ENCODE data around the gene RABAC1. TPM values are rescaled to one million over a fixed set of nuclear protein-coding genes. Genes with fewer than 3 reads are reported as not detected.
A peak's percentile ranks its signal among the peaks of the same experiment; 100 is the strongest.
"Not testable (repeated sequence)": the region's sequence is repeated elsewhere in the genome, so short reads cannot be mapped to it uniquely, and the experiment has no call there.

The RABAC1 gene
- total RNA-seq, 1 donor from 2014 or later, result 41.3 TPM

DNA sequence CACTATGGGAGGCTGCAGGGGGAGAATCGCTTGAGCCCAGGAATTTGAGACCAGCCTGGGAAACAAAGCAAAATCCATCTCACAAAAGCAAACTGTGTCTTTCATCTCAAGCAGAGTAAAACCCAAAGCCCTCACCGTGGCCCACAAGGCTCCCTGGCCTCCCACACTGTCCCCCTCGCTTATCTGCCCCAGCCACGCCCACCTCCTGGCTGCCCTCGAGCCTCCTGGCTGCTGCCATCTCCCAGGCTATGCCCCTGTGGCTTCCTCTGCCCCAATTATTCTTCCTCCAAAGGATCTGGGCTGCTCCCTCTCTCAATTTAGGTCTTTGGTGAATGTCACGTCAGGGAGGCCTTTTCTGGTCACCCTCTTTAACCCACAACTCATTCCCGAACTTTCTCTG lies 3.6 kb downstream of the RABAC1 start:
- Mint-ChIP-seq H3K27ac (no peak overlapping the region), H3K9me3 (no peaks in the 10 kb centered on the region), H3K27me3 (ENCODE audit: insufficient read depth) (no peaks in the 10 kb centered on the region), H3K36me3 (ENCODE audit: low read depth) (no peaks in the 10 kb centered on the region), H3K4me1 (ENCODE audit: low read depth) (peaks cover 26% of the 10 kb centered on the region), H3K4me3 (no peak overlapping the region)
- DNase-seq (ENCODE audit: low spot score), result no peak
- intact Hi-C loops (cut with micrococcal nuclease), result no loop called here

GRCh38 chr19:41951686-41952172 lies 7.4 kb downstream of the RABAC1 start:
- Mint-ChIP-seq H3K9me3 (no peaks in the 10 kb centered on the region), H3K27ac (no peak overlapping the region), H3K27me3 (ENCODE audit: insufficient read depth) (no peaks in the 10 kb centered on the region), H3K4me1 (ENCODE audit: low read depth) (peaks cover 26% of the 10 kb centered on the region), H3K4me3 (no peak overlapping the region), H3K36me3 (ENCODE audit: low read depth) (peaks cover 3% of the 10 kb centered on the region)
- DNase-seq (ENCODE audit: low spot score), result peak; percentile 75
- intact Hi-C loops (cut with micrococcal nuclease), result loop anchor here (1.0 kb wide), 4 partner anchors 16 to 158 kb away; partner anchors contain the start of gene RPS19

- no peaks in the 10 kb centered on the region for H3K9me3 Mint-ChIP-seq
- H3K27ac Mint-ChIP-seq, result peak overlapping the region; percentile 89
- DNase-seq (ENCODE audit: low spot score), result no peak
- H3K27me3 Mint-ChIP-seq (ENCODE audit: insufficient read depth), result no peaks in the 10 kb centered on the region
- H3K4me3 Mint-ChIP-seq, result peak overlapping the region; percentile 35
- intact Hi-C loops (cut with micrococcal nuclease), result loop anchor here (10.0 kb wide), 1 partner anchor 402 kb away; no protein-coding TSS in a partner anchor
- peaks cover 56% of the 10 kb centered on the region for H3K4me1 Mint-ChIP-seq (ENCODE audit: low read depth)
- H3K36me3 Mint-ChIP-seq (ENCODE audit: low read depth), result peaks cover 6% of the 10 kb centered on the region
Measured at GRCh38 chr19:41947091-41947490, 12.0 kb downstream of the RABAC1 start.

DNA sequence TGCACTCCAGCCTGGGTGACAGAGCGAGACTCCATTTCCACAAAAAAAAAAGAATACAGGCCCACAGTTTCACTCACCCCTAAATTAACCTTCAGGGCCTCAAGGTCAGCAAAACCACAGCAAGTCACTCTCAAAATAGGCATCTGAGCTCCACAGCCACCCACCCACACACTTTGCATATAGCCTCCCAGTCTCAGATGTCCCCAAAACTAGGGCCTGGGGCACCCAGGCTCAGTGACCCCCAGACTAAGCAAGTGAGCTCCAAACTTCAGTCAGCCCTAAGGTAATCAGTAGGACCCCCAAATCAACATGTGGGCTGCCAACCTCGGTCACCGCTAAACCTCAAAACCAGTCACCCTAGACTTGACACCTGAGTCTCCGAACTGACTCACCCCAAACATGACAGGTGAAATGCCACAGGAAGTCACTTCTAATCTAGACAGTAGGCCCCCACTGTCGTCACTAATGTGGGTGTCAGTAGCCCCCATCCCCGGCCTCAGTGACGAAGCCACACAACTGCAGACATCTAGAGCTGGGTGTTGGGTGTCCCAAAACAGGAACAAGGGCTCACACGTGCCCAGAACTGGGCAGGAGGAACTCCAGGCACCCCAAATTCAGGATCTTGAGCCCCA lies 13.9 kb downstream of the RABAC1 start:
- intact Hi-C loops (cut with micrococcal nuclease), result loop anchor here (1.0 to 10.0 kb wide), 5 partner anchors 14 to 400 kb away; partner anchors contain the start of gene RABAC1
- H3K27ac Mint-ChIP-seq, result peak overlapping the region; percentile 94
- H3K9me3 Mint-ChIP-seq, result no peaks in the 10 kb centered on the region
- peaks cover 54% of the 10 kb centered on the region for H3K4me1 Mint-ChIP-seq (ENCODE audit: low read depth)
- H3K27me3 Mint-ChIP-seq (ENCODE audit: insufficient read depth), result peaks cover 7% of the 10 kb centered on the region
- peaks cover 6% of the 10 kb centered on the region for H3K36me3 Mint-ChIP-seq (ENCODE audit: low read depth)
- DNase-seq (ENCODE audit: low spot score), result peak; percentile 70
- H3K4me3 Mint-ChIP-seq, result peak overlapping the region; percentile 71

GRCh38 chr19:41944336-41944735 lies 14.8 kb downstream of the RABAC1 start:
- no peaks in the 10 kb centered on the region for H3K9me3 Mint-ChIP-seq
- H3K4me3 Mint-ChIP-seq, result no peak overlapping the region
- H3K27me3 Mint-ChIP-seq (ENCODE audit: insufficient read depth), result peaks cover 7% of the 10 kb centered on the region
- H3K4me1 Mint-ChIP-seq (ENCODE audit: low read depth), result peaks cover 54% of the 10 kb centered on the region
- H3K36me3 Mint-ChIP-seq (ENCODE audit: low read depth), result peaks cover 6% of the 10 kb centered on the region
- intact Hi-C loops (cut with micrococcal nuclease), result loop anchor here (2.0 to 10.0 kb wide), 2 partner anchors 14 to 400 kb away; partner anchors contain the start of gene RABAC1
- H3K27ac Mint-ChIP-seq, result peak overlapping the region; percentile 51
- no peak for DNase-seq (ENCODE audit: low spot score)

DNA sequence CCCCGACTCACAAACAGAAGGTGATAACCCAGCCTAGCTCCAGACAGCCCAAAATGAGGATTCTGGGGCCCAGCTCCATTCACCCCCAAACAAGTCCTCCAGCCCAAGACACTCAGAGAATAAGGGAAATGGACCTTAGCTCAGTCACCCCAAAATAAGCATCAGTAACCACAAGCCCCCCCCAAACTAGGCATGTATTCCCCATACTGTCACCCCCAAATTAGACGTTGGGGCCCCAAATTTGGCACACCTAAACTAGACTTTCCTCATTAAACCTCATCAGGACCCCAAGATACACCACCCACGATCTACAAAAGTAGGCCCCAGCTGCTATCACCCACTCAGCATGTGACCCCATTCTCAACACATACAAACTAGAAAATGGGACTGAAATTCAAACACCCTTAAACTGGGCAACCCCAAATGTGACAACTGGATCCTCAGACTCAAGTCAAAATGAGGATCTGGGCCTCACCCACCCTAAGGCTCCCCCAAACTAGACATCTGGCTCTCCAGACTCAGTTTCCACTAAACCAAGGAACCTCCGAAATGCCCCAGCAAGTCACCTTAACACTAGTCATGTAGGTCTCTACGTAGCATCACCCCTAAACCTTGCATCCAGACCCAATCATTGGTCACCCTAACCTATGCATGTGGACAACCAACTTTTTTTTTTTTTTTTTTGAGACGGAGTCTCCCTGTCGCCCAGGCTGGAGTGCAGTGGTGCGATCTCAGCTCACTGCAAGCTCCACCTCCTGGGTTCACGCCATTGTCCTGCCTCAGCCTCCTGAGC lies 17.5 kb downstream of the RABAC1 start:
- intact Hi-C loops (cut with micrococcal nuclease), result loop anchor here (10.0 kb wide), 1 partner anchor 397 kb away; no protein-coding TSS in a partner anchor
- H3K4me3 Mint-ChIP-seq, result peak overlapping the region; percentile 64
- no peaks in the 10 kb centered on the region for H3K9me3 Mint-ChIP-seq
- peaks cover 10% of the 10 kb centered on the region for H3K27me3 Mint-ChIP-seq (ENCODE audit: insufficient read depth)
- peaks cover 44% of the 10 kb centered on the region for H3K4me1 Mint-ChIP-seq (ENCODE audit: low read depth)
- no peak for DNase-seq (ENCODE audit: low spot score)
- peak overlapping the region; percentile 70 for H3K27ac Mint-ChIP-seq
- peaks cover 3% of the 10 kb centered on the region for H3K36me3 Mint-ChIP-seq (ENCODE audit: low read depth)

DNA sequence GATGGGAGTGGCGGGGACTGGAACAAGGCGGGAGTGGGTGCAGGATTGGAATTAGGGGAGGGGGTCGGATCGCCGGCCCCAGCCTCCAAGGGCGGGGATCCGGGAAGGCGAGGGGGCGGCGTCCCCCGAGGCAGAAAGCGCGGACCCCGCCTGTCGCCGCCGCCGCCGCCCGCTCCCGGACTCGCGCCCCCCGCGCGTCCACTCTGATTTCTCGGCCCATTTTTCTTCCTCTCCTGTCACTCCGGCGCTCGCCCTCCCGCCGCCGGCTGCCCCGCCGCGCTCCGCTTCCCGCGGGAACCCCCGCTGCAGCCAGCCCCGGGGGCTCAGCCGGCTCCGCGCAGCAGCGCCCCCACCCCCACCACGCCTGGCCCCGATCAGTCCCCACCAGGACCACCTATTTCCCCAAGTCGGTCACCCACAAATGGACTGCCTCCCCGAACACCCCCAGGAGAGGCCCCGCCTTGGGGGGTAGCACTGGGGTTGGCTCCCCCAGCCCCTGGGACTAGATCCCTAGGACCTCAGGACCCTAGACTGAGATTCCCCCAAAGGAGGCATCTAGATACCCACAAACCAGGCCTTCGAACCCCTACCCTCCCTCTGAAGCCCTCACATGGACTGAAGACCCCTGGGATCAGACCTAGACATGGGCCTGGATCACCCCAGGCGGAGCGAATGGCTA lies 18.3 kb downstream of the RABAC1 start:
- no peak for DNase-seq (ENCODE audit: low spot score)
- Mint-ChIP-seq H3K9me3 (no peaks in the 10 kb centered on the region), H3K4me1 (ENCODE audit: low read depth) (peaks cover 46% of the 10 kb centered on the region), H3K27me3 (ENCODE audit: insufficient read depth) (peaks cover 13% of the 10 kb centered on the region), H3K27ac (peak overlapping the region; percentile 83), H3K36me3 (ENCODE audit: low read depth) (peaks cover 3% of the 10 kb centered on the region), H3K4me3 (peak overlapping the region; percentile 85)
- intact Hi-C loops (cut with micrococcal nuclease), result loop anchor here (10.0 kb wide), 1 partner anchor 396 kb away; no protein-coding TSS in a partner anchor

DNA sequence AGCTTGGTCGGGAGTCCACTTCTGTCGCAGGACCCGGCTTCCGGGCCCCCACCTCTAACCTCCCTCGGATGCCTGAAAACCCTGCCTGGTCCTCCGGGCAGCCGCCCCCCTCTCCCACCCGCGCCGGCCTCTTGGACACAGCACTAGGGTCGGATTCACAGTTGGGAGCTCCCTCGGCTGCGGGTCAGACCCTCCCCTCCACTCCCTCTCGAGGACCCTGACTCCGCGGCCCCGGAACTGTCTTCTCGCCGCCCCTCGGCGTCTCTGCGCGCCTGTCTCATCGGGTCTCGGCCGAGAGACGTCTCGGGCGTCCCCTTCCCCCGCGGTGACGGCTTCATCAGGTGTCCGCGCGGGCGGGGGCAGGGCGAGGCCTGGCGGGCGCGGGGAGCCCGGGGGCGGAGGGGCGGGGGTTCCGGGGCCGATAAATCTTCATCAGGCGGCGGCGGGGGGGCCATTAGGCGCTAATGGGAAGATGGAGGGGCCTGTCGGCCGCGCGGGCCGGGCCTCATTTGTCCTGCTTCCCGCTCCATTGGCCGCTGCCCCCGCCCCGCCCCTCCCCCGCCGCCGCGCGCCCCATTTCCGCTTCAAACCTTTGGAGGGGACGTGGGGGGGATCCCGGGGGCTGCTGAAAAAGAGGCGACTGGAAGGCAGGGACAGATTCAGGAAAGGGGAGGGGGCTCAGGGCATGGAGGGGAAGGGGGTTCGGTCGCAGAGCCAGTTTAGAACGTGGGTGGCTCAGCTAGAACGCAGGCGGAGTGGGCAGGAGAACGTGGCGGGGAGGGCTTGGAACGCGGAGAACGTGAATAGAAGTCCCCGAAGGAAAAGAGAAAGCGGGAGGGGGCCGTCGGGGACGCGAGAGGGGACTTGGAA lies 19.0 kb downstream of the RABAC1 start:
- peak overlapping the region; percentile 85 for H3K4me3 Mint-ChIP-seq
- no peaks in the 10 kb centered on the region for H3K9me3 Mint-ChIP-seq
- H3K36me3 Mint-ChIP-seq (ENCODE audit: low read depth), result peaks cover 3% of the 10 kb centered on the region
- peaks cover 16% of the 10 kb centered on the region for H3K27me3 Mint-ChIP-seq (ENCODE audit: insufficient read depth)
- H3K27ac Mint-ChIP-seq, result peak overlapping the region; percentile 83
- no peak for DNase-seq (ENCODE audit: low spot score)
- peaks cover 43% of the 10 kb centered on the region for H3K4me1 Mint-ChIP-seq (ENCODE audit: low read depth)
- intact Hi-C loops (cut with micrococcal nuclease), result loop anchor here (10.0 kb wide), 1 partner anchor 395 kb away; no protein-coding TSS in a partner anchor

DNA sequence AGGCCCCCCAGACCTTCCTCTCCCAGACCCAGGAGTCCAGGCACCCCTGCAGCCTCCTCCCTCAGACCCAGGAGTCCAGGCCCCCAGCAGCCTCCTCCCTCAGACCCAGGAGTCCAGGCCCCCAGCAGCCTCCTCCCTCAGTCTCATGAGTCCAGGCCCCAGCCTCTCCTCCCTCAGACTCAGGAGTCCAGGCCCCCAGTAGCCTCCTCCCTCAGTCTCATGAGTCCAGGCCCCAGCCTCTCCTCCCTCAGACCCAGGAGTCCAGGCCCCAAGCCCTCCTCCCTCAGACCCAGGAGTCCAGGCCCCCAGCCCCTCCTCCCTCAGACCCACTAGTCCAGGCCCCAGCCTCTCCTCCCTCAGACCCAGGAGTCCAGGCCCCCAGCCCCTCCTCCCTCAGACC lies 19.9 kb downstream of the RABAC1 start:
- intact Hi-C loops (cut with micrococcal nuclease); H3K9me3 Mint-ChIP-seq; DNase-seq (ENCODE audit: low spot score); H3K27ac Mint-ChIP-seq; H3K36me3 Mint-ChIP-seq (ENCODE audit: low read depth): not testable (repeated sequence)
- H3K4me1 Mint-ChIP-seq (ENCODE audit: low read depth), result peaks cover 41% of the 10 kb centered on the region
- peak overlapping the region; percentile 28 for H3K4me3 Mint-ChIP-seq
- peaks cover 20% of the 10 kb centered on the region for H3K27me3 Mint-ChIP-seq (ENCODE audit: insufficient read depth)

DNA sequence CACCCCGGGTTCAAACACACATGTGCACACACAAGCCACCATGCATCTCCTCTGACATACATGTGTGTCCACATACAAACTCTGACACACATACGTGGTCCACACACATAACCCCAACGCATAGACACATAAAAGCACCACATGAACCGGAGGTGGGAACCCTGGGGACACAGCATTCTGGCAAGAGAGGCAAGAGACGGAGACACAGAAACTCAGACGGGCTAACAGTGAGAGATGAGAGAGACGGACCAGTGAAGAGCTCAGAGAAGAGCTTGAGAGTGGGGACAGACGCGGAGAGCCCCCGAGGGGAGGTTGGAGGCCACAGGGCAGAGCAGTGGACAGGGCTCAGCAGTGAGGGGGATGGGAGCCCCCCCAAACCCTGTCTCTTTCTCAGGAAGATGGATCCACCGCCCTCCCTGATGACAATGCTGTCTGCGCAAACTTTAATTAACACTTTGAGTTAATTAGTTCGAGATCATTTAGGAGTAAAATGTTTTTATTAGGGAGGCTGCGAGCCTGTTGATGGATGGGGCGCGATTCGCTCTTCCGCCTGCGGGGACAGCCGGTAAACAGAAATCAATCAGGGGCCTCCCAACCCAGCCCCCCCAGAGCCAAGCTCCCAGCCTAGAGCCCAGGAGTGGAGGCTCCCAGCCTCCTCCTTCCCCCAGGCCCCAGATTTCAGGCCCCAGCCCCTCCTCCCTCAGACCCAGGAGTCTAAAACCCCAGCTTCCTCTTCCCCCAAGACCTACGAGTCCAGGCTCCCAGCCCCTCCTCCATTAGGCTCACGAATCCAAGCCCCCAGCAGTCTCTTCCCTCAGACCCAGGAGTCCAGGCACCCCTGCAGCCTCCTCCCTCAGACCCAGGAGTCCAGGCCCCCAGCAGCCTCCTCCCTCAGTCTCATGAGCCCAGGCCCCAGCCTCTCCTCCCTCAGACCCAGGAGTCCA lies 21.3 kb downstream of the RABAC1 start:
- Mint-ChIP-seq H3K36me3 (ENCODE audit: low read depth) (peaks cover 1% of the 10 kb centered on the region), H3K27me3 (ENCODE audit: insufficient read depth) (peaks cover 28% of the 10 kb centered on the region), H3K9me3 (no peaks in the 10 kb centered on the region), H3K27ac (peak overlapping the region; percentile 7), H3K4me3 (no peak overlapping the region), H3K4me1 (ENCODE audit: low read depth) (peaks cover 44% of the 10 kb centered on the region)
- no peak for DNase-seq (ENCODE audit: low spot score)
- intact Hi-C loops (cut with micrococcal nuclease), result no loop called here

- no peak overlapping the region for H3K4me3 Mint-ChIP-seq
- intact Hi-C loops (cut with micrococcal nuclease), result no loop called here
Measured at GRCh38 chr19:41936961-41937360, 22.2 kb downstream of the RABAC1 start.

More at GRCh38 chr19:41936961-41937360, 22.2 kb downstream of the RABAC1 start:
- peaks cover 42% of the 10 kb centered on the region for H3K4me1 Mint-ChIP-seq (ENCODE audit: low read depth)
- H3K36me3 Mint-ChIP-seq (ENCODE audit: low read depth), result no peaks in the 10 kb centered on the region
- H3K27me3 Mint-ChIP-seq (ENCODE audit: insufficient read depth), result peaks cover 31% of the 10 kb centered on the region
- DNase-seq (ENCODE audit: low spot score), result no peak
- no peaks in the 10 kb centered on the region for H3K9me3 Mint-ChIP-seq
- H3K27ac Mint-ChIP-seq, result peak overlapping the region; percentile 40
